Measurements from ENCODE around the gene MAJIN.

The MAJIN gene

DNA sequence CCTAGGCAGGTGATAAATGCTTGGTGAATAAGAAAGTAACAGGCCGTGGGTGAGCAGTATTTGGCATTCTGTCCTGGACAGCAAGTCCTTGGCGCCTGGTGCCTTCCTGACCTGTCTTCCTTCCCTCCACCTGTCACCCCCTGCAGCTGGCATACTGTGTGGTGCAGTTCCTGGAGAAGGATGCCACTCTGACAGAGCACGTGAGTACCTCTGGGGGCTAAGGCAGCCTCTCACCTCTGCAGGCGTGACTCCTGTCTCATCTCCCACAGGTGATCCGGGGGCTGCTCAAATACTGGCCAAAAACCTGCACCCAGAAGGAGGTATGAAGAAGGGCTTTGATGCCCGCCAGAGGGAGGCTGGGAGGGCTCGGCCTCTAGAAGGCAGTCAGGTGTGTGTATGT is 40.6 kb downstream of the MAJIN start:
- DNase-seq = no peak

DNA sequence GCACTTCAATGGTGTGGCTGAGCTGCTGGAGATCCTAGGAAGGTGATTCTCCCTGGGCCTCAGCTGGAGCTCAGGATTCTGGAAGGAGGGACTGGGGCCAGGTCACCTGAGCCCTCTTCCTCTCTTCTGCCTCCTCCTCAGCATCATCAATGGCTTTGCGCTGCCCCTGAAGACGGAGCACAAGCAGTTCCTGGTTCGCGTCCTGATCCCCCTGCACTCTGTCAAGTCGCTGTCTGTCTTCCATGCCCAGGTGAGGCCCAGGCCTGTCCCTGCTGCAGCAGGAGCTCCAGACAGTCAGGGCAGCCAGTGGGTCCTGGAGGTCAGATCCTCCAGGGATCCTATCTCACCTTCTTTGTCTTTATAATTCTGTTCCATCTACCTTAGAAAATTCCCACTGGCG is 41.6 kb downstream of the MAJIN start:
- DNase-seq = no peak

DNA sequence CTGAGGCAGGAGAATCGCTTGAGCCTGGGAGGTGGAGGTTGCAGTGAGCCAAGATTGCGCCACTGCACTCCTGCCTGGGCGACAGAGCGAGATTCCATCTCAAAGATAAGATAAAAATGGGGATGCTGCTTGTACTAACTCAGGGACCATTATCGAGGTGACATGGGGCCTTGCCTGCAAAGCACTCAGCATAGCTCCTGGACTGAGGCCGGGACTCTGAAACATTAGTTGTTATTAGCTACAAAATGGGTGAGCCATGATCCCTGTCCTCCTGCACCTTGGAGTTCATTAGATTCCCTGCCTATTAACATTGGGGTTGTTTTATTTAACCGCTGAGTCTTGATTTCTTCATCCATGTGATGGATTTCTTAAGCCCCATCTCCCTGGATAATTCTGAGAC is 42.3 kb downstream of the MAJIN start:
- DNase-seq = no peak

- DNase-seq = no peak
Measured at GRCh38 chr11:64928957-64929356, 43.0 kb downstream of the MAJIN start.

DNA sequence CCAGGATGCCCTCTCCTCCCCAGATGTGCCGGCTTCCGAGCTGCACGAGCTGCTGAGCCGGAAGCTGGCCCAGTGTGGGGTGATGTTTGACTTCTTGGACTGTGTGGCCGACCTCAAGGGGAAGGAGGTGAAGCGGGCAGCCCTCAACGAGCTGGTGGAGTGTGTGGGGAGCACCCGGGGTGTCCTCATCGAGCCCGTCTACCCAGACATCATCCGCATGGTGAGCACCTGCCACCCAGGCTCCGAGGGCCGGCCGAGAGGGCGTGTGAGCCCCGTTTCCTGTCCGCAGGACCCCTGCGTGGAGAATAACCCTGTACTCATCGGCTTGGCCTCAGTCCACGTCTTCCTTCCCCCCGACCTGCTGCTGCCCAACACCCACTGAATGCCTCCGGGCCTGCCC is 45.2 kb downstream of the MAJIN start:
- no peak for DNase-seq

- DNase-seq = no peak
Measured at GRCh38 chr11:64925536-64926436, 46.1 kb downstream of the MAJIN start.

- no peak for DNase-seq
Measured at GRCh38 chr11:64924910-64925284, 47.0 kb downstream of the MAJIN start.

GRCh38 chr11:64923944-64924909 is 47.7 kb downstream of the MAJIN start, which contains the start of gene PPP2R5B:
PPP2R5B (plus strand) TSS chr11:64924689; CDS start chr11:64925735, 1,046 bp downstream.
- DNase-seq = peak; percentile 88

DNA sequence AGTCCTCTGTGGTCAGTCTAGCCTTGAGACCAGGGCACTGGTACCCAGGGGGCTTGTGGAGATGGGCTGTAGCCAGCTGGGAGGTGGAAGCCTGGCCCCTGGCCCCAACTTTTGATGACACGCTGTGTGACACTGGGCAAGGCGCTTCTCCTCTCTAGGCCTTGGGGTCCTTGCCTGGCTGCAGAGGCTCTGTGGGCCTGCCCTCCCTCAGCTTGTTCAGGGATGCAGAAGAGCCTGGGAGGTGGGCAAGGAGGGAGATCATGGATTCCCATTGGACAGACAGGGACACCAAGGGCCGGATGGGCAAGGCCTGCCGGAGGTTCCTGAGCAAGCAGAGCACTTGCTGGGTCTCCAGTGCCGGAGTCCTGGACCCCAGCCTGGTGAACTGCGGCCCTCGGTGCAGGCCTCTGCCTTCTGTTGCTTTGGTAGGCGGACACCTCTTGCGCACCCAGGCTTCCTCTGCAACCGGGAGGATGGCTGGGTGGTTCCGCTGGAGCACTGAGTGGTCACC is 48.7 kb downstream of the MAJIN start:
- no peak for DNase-seq

- no peak for DNase-seq
Measured at GRCh38 chr11:64921384-64921783, 50.5 kb downstream of the MAJIN start.

- no peak for DNase-seq
Measured at GRCh38 chr11:64920124-64920523, 51.8 kb downstream of the MAJIN start.

GRCh38 chr11:64919627-64920026 is 52.3 kb downstream of the MAJIN start:
- no peak for DNase-seq

DNA sequence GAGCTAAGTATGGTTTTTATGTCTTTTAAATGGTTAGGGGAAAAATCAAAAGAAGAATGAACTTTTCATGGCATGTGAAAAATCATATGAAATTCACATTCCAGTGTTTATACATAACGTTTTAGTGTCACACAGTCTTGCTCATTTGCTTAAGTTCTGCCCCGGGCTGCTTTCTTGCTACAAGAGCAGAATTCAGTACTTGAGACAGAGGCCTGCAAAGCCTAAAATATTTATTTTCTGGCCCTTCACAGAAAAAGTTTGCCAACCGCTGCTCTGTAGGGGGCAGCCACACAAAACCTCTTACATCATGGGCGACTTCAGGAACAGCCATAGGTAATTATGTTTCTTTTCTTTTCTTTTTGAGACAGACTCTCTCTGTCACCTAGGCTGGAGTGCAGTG is 53.9 kb downstream of the MAJIN start:
- no peak for DNase-seq

DNA sequence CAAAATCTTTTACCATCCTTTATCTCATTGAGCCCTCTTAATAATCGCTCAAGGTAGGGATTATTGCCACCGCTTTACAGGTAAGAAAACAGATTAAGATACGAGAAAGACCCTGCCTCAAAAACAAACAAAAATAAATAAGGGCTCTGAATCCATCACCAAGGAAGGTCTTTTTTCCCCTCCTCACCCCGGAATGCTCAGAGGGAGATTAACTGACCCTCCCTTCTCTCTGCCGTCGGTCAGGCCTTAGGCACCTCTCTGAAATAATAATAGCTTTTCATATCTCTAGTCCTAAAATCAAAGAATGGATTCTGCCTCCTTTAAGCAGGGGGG is 54.3 kb downstream of the MAJIN start:
- DNase-seq = no peak

GRCh38 chr11:64916775-64917662 is 54.9 kb downstream of the MAJIN start, which contains the start of gene ATG2A:
ATG2A (minus strand) TSS chr11:64917209; CDS start chr11:64917135, 74 bp downstream.
- peak; percentile 100 for DNase-seq

DNA sequence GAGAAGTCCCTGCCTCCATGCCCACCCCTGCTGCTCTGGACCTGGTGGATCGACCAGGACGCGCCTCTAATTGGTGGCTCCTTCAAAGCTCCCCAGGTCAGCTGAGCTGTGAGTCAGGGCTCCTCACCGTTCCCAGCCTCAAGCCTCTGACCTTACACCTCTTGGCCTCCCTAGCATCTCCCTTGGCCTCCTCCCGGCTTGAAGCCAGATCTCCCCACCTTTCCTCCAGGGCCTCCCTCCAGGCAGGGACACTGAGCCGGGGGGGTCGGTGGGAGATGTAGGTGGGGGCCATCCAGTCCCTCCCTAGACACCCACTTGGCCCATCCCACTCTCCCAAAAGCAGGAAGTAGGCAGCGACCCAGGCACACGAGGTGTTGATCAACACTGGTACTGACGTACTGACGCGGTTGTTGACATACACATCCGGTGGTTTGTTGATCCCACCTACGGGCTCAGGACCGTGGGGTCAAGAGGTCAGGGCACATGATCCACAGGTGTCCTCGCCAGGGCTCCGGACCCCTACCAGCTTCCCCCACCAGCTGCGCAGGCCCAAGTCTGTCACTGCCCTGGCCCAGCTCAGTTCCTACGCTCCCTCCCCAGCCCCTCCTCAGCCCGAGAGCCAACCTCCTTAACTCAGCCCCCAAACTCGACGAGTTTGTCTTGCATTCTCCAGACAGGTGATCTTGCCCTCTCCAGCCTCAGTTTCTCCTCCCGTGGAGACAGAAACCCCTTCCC is 55.7 kb downstream of the MAJIN start:
- DNase-seq = peak; percentile 56

- DNase-seq = no peak
Measured at GRCh38 chr11:64915376-64915887, 56.5 kb downstream of the MAJIN start.

GRCh38 chr11:64914123-64914522 is 57.8 kb downstream of the MAJIN start:
- no peak for DNase-seq

DNA sequence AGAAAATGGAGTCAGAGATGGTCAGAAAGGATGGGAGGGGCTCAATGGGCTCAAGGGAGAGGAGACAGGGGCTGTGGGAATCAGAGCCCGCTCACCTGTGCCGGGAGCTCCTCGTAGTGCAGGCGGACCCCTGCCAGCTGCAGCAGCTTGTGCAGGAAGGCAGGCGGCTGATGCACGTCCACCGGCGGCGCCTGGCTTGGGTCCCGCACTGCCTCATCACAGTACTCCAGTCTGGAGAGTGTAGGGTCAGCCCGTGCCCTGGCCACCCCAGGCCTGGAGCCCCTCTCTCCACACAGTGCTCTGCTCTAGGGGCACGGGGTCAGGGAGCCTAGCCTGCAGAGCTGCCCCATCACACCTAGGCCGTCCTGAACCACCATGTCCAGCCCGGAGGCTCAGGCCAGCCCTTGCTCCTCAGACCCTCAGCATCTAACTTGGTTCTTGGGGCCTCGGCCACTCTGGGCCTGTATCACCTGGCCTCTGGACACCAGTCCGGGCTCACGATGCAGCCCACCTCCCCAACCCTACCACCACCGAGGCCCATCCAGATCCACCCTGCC is 58.7 kb downstream of the MAJIN start:
- no peak for DNase-seq

DNA sequence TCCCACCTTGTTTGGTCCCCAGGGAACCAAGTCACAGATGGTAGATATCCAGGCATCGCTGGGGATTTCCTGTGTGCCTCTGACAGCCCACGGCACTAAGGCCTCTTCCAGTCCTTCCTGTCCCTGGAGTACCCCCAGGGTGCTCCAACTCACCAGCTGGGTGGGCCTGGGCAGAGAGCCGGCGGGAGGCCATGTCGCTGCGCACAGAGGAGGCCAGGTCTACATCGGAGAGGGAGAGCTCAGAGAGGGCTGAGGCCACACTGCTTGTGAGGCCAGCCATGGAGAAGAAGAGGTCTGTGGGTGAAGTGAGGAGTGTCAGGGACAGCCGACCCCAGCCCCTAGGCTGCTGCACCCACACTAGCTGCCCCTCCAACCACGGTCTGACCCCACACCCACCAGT is 60.2 kb downstream of the MAJIN start:
- DNase-seq = no peak

DNA sequence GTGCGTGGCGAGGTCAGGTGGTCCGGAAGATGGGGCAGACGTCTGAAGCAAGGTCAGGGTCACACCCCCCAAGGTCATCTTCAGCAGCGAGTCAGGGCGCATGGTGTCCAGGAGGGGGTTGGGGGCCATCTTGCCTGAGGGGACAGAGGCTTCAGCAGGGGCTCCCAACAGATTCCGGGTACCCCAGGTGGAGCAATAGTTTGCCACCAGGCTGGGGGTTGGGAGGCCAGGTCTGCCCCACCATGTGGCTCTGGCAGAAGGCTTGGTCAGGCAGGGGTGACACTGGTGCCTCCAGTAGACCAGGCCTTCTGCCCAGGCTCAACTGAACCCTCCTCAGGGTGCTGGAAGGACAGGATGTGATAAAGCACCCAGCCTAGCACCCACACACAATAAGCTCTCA is 60.8 kb downstream of the MAJIN start:
- no peak for DNase-seq

Measured in activated CD4-positive, alpha-beta T cell treated with anti-CD3 and anti-CD28 coated beads, Interleukin-2, amount 50 U/mL, for 16 hours (primary cell).